C4-2B (cell line): ENCODE results near the gene CYB5RL.

ENCODE experiments used
- H3K27ac ChIP-seq: fragments of 450-650 bp; 2 replicates; pipeline ENCODE4 v1.5.1; 2017
- ZFX ChIP-seq: fragments of 450-650 bp; IDR thresholded peaks from 2 replicates; pipeline ENCODE4 v1.6.1; 2017
- TF ChIP-seq, protein P1 (sequence below): fragments of 450-650 bp; conservative IDR thresholded peaks from 2 replicates; pipeline ENCODE4 v1.5.1; 2017; ENCODE audit warnings: mild to moderate bottlenecking

Gene CYB5RL

GRCh38 chr1:54186056-54186455, 13.8 kb downstream of the CYB5RL start:
- TF ChIP-seq, protein P1, sequence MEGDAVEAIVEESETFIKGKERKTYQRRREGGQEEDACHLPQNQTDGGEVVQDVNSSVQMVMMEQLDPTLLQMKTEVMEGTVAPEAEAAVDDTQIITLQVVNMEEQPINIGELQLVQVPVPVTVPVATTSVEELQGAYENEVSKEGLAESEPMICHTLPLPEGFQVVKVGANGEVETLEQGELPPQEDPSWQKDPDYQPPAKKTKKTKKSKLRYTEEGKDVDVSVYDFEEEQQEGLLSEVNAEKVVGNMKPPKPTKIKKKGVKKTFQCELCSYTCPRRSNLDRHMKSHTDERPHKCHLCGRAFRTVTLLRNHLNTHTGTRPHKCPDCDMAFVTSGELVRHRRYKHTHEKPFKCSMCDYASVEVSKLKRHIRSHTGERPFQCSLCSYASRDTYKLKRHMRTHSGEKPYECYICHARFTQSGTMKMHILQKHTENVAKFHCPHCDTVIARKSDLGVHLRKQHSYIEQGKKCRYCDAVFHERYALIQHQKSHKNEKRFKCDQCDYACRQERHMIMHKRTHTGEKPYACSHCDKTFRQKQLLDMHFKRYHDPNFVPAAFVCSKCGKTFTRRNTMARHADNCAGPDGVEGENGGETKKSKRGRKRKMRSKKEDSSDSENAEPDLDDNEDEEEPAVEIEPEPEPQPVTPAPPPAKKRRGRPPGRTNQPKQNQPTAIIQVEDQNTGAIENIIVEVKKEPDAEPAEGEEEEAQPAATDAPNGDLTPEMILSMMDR = no peak
- TF ChIP-seq ZFX = no peak
- H3K27ac ChIP-seq = no peak overlapping the region

- H3K27ac ChIP-seq = no peak overlapping the region
- no peak for TF ChIP-seq ZFX
- TF ChIP-seq, protein P1 = no peak
Measured at GRCh38 chr1:54180701-54181360, 19.0 kb downstream of the CYB5RL start.

DNA sequence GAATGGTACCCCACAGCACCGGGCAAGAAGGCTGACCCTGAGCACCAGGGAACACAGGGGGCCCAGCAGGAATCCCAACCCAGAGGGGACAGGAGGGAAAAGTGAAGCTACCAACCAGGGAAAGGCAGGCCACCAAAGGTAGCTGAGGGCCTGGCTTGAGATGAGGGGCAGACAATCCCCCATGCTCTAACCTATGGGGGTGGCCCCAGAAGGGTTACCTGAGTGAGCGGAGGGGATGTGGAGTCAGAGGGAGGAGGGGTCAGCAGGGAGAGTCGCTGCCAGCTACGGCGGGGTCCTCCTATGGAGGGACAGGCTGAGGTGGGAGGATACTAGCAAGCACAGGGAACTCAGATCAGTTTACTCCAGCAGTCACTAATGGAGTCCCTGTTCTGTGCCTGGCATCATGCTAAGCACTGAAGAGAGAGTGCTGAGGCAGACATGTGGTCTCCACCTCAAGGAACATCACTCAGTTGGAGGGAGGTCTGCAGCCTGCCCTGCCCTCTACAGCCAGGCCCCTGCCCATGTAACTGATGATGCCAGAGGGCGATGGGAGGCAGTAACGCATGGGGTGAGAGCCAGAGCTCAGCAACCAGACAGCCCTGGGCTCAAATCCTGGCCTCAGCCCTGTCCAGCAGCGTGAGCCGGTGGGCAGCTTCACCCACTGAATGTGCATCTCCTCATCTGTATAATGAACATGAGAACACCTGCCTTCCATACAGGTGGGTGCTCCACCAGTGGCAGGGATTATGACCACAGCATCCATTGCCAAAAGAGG, 21.3 kb downstream of the CYB5RL start:
- no peak for TF ChIP-seq ZFX
- TF ChIP-seq, protein P1 = no peak
- no peak overlapping the region for H3K27ac ChIP-seq

- no peak overlapping the region for H3K27ac ChIP-seq
- no peak for TF ChIP-seq ZFX
- TF ChIP-seq, protein P1 = no peak
Measured at GRCh38 chr1:54177726-54178125, 22.1 kb downstream of the CYB5RL start.

GRCh38 chr1:54176621-54177327, 23.1 kb downstream of the CYB5RL start:
- no peak overlapping the region for H3K27ac ChIP-seq
- no peak for TF ChIP-seq ZFX
- TF ChIP-seq, protein P1 = no peak

DNA sequence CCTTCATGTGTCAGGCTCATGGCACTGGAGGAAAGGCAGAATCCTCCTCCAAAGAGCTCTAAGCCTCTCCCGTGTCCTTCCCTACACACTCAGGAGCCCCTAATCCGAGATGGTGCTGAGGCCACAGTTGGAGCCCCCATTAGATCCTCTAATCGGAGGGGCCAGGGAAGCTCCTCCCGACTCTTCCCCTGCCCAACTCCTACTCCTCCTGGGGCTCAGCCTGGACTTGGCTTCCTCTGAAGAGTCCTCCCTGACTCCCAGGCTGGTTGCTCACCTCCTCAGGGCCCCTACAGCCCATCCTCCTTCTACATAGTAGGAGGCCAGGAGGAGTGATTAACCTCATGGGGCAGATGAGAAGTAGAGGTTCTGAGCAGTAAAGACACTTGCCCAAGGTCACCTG, 25.7 kb downstream of the CYB5RL start:
- no peak for TF ChIP-seq ZFX
- TF ChIP-seq, protein P1 = no peak
- H3K27ac ChIP-seq = no peak overlapping the region

GRCh38 chr1:54173681-54174080, 26.1 kb downstream of the CYB5RL start:
- TF ChIP-seq, protein P1 = no peak
- TF ChIP-seq ZFX = no peak
- H3K27ac ChIP-seq = no peak overlapping the region
